Neural cell (in vitro differentiated cells): Measurements from ENCODE around the gene GLT8D2. TPM values are rescaled to one million over a fixed set of nuclear protein-coding genes. Genes with fewer than 3 reads are reported as not detected.

Experiments
- H2AFZ ChIP-seq: fragments of 200-600, 300-800 bp; sonication (generic), shearing (Covaris generic); 2 replicates; pipeline ENCODE4 v1.6.0; 2014; ENCODE audit warnings: low read depth, mild to moderate bottlenecking, antibody characterized with exemption, low read length, moderate library complexity
- H3F3A ChIP-seq: fragments of 200-600 bp; shearing (Covaris generic); 2 replicates; pipeline ENCODE4 v1.6.1; 2016; ENCODE audit warnings: mild to moderate bottlenecking, moderate library complexity, mixed read lengths, antibody characterized with exemption, low read length; ENCODE audit not compliant: insufficient read depth, poor library complexity, severe bottlenecking
- H3K27ac ChIP-seq: fragments of 200-600, 300-800 bp; sonication (generic), shearing (Covaris generic); 2 replicates; pipeline ENCODE4 v1.5.1; 2014; ENCODE audit warnings: mild to moderate bottlenecking, low read length, moderate library complexity
- H3K27me3 ChIP-seq: fragments of 300-800, 200-600 bp; sonication (generic), shearing (Covaris generic); 2 replicates; pipeline ENCODE4 v1.6.0; 2014; ENCODE audit warnings: mild to moderate bottlenecking, low read depth, low read length, moderate library complexity; ENCODE audit not compliant: insufficient read depth
- H3K36me3 ChIP-seq: fragments of 300-800, 200-600 bp; sonication (generic), shearing (Covaris generic); 2 replicates; pipeline ENCODE4 v1.5.1; 2014; ENCODE audit warnings: mild to moderate bottlenecking, antibody characterized with exemption, low read length, moderate library complexity; ENCODE audit not compliant: insufficient read depth
- H3K4me2 ChIP-seq: fragments of 300-800, 200-600 bp; sonication (generic), shearing (Covaris generic); 2 replicates; pipeline ENCODE4 v1.6.0; 2014; ENCODE audit warnings: mild to moderate bottlenecking, low read length
- H3K4me3 ChIP-seq: fragments of 300-800, 200-600 bp; sonication (generic), shearing (Covaris generic); 2 replicates; pipeline ENCODE4 v1.5.1; 2014; ENCODE audit warnings: mild to moderate bottlenecking, low read length, moderate library complexity
- H3K79me2 ChIP-seq: fragments of 200-600 bp; shearing (Covaris generic); replicated peaks from 2 replicates; pipeline ENCODE4 v1.6.0; 2014; ENCODE audit warnings: mild to moderate bottlenecking, low read length, moderate library complexity; ENCODE audit not compliant: insufficient read depth
- H3K9ac ChIP-seq: fragments of 300-800, 200-600 bp; sonication (generic), shearing (Covaris generic); 2 replicates; pipeline ENCODE4 v1.6.1; 2016; ENCODE audit warnings: mild to moderate bottlenecking, low read length, mixed read lengths
- H3K9me2 ChIP-seq: fragments of 200-600 bp; shearing (Covaris generic); 2 replicates; pipeline ENCODE4 v1.6.1; 2016; ENCODE audit warnings: mild to moderate bottlenecking, low read length, mixed read lengths; ENCODE audit not compliant: insufficient read depth
- H3K9me3 ChIP-seq: fragments of 200-600, 300-800 bp; sonication (generic), shearing (Covaris generic); 2 replicates; pipeline ENCODE4 v1.6.1; 2016; ENCODE audit warnings: mild to moderate bottlenecking, mixed run types, low read length, moderate library complexity, mixed read lengths
- H4K20me1 ChIP-seq: fragments of 200-600 bp; shearing (Covaris generic); 2 replicates; pipeline ENCODE4 v1.6.1; 2016; ENCODE audit warnings: mild to moderate bottlenecking, mixed run types; ENCODE audit not compliant: insufficient read depth
- EP300 ChIP-seq: fragments of 450-650 bp; conservative IDR thresholded peaks from 2 replicates; pipeline ENCODE4 v1.6.1; 2014; ENCODE audit warnings: antibody characterized with exemption, mild to moderate bottlenecking, moderate library complexity; ENCODE audit not compliant: poor library complexity, severe bottlenecking
- EZH2 ChIP-seq: fragments of 200-600, 300-800 bp; shearing (Covaris generic), sonication (generic); IDR thresholded peaks from 2 replicates; pipeline ENCODE4 v1.6.1; 2014; ENCODE audit warnings: antibody characterized with exemption, low read length, borderline replicate concordance, mild to moderate bottlenecking; ENCODE audit not compliant: insufficient read depth, poor library complexity, severe bottlenecking
- MXI1 ChIP-seq: fragments of 450-650 bp; conservative IDR thresholded peaks from 2 replicates; pipeline ENCODE4 v1.6.1; 2014; ENCODE audit warnings: antibody characterized with exemption, mild to moderate bottlenecking; ENCODE audit not compliant: poor library complexity, severe bottlenecking
- POLR2AphosphoS5 ChIP-seq: IDR thresholded peaks from 2 replicates; pipeline ENCODE4 v1.6.1; 2012
- RAD21 ChIP-seq: fragments of 450-650 bp; conservative IDR thresholded peaks from 2 replicates; pipeline ENCODE4 v1.6.1; 2014; ENCODE audit warnings: antibody characterized with exemption, mild to moderate bottlenecking, moderate library complexity
- SMC3 ChIP-seq: fragments of 450-650 bp; conservative IDR thresholded peaks from 2 replicates; pipeline ENCODE4 v1.6.1; 2014; ENCODE audit warnings: antibody characterized with exemption, mild to moderate bottlenecking, moderate library complexity; ENCODE audit not compliant: poor library complexity
- TAF1 ChIP-seq: IDR thresholded peaks from 2 replicates; pipeline ENCODE4 v1.6.1; 2012; ENCODE audit warnings: low read depth
- polyA plus RNA-seq: library from polyadenylated mRNA; depleted of rRNA; stranded (reverse); fragments of >200 nt; gene quantifications from 2 replicates; pipeline ENCODE4 v1.2.3, GENCODE V29; 2014
- TF ChIP-seq, protein P1 (sequence below): IDR thresholded peaks from 2 replicates; pipeline ENCODE4 v1.6.1; 2012; ENCODE audit warnings: borderline replicate concordance
- TF ChIP-seq, protein P2 (sequence below): fragments of 450-650 bp; IDR thresholded peaks from 2 replicates; pipeline ENCODE4 v1.5.1; 2014; ENCODE audit warnings: antibody characterized with exemption, mild to moderate bottlenecking, moderate library complexity; ENCODE audit not compliant: poor library complexity, severe bottlenecking

Gene GLT8D2
- polyA plus RNA-seq, 1 donor from 2014 or later = 8.3 TPM

DNA sequence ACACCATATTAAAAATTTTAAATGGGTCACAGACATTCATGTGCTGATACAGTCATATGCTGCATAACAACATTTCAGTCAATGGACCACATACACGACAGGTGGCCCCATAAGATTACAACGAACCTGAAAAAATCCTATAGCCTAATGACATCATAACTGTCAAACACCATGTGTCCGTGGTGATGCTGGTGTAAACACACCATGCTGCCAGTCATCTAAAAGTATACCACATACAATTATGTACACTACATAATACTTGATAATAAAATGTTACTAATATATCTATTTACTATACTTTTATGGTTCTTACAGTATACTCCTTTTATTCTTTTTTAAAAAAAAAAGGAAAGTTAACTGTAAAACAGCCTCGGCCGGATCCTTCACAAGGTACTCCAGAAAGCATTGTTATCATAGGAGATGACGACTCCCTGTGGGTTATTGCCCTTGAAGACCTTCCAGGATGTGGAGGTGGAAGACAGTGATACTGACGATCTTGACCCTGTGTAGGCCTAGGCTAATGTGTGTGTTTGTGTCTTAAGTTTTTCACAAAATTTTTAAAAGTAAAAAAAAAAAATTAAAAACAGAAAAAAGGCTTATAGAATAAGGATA is 89.3 kb downstream of the GLT8D2 start:
- H3K9me2 ChIP-seq = no peaks in the 10 kb centered on the region
- no peaks in the 10 kb centered on the region for H3K9me3 ChIP-seq
- H3K27me3 ChIP-seq = no peaks in the 10 kb centered on the region
- H2AFZ ChIP-seq = no peak overlapping the region
- no peak overlapping the region for H3K9ac ChIP-seq
- no peak overlapping the region for H3K4me2 ChIP-seq
- TF ChIP-seq, protein P1, sequence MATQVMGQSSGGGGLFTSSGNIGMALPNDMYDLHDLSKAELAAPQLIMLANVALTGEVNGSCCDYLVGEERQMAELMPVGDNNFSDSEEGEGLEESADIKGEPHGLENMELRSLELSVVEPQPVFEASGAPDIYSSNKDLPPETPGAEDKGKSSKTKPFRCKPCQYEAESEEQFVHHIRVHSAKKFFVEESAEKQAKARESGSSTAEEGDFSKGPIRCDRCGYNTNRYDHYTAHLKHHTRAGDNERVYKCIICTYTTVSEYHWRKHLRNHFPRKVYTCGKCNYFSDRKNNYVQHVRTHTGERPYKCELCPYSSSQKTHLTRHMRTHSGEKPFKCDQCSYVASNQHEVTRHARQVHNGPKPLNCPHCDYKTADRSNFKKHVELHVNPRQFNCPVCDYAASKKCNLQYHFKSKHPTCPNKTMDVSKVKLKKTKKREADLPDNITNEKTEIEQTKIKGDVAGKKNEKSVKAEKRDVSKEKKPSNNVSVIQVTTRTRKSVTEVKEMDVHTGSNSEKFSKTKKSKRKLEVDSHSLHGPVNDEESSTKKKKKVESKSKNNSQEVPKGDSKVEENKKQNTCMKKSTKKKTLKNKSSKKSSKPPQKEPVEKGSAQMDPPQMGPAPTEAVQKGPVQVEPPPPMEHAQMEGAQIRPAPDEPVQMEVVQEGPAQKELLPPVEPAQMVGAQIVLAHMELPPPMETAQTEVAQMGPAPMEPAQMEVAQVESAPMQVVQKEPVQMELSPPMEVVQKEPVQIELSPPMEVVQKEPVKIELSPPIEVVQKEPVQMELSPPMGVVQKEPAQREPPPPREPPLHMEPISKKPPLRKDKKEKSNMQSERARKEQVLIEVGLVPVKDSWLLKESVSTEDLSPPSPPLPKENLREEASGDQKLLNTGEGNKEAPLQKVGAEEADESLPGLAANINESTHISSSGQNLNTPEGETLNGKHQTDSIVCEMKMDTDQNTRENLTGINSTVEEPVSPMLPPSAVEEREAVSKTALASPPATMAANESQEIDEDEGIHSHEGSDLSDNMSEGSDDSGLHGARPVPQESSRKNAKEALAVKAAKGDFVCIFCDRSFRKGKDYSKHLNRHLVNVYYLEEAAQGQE = no peak
- TF ChIP-seq RAD21 (no peak), EZH2 (no peak), POLR2AphosphoS5 (no peak), MXI1 (no peak), TAF1 (no peak), EP300 (no peak), SMC3 (no peak)
- TF ChIP-seq, protein P2, sequence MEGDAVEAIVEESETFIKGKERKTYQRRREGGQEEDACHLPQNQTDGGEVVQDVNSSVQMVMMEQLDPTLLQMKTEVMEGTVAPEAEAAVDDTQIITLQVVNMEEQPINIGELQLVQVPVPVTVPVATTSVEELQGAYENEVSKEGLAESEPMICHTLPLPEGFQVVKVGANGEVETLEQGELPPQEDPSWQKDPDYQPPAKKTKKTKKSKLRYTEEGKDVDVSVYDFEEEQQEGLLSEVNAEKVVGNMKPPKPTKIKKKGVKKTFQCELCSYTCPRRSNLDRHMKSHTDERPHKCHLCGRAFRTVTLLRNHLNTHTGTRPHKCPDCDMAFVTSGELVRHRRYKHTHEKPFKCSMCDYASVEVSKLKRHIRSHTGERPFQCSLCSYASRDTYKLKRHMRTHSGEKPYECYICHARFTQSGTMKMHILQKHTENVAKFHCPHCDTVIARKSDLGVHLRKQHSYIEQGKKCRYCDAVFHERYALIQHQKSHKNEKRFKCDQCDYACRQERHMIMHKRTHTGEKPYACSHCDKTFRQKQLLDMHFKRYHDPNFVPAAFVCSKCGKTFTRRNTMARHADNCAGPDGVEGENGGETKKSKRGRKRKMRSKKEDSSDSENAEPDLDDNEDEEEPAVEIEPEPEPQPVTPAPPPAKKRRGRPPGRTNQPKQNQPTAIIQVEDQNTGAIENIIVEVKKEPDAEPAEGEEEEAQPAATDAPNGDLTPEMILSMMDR = no peak
- no peak overlapping the region for H3K27ac ChIP-seq
- H3F3A ChIP-seq = peaks cover 3% of the 10 kb centered on the region
- H3K79me2 ChIP-seq = peaks cover 22% of the 10 kb centered on the region
- no peak overlapping the region for H3K4me3 ChIP-seq
- no peaks in the 10 kb centered on the region for H4K20me1 ChIP-seq
- H3K36me3 ChIP-seq = no peaks in the 10 kb centered on the region

DNA sequence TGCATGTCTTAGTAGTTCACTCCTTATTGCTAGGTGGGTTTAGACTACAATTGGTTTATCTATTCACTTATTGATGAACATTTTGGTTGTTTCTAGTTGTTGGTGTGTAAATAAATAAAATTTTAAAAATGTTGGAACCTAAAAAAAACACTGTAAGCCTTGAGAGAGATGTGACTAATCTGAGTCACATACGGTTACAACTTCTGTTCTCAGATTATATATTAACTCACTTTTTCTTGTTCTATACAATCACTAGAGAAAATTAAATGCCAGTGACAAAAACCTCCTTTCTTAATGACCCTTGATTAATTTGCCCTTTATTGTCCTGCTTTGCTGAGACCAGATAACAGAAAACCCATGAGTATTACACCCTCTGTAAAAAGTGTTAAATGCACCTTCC is 91.4 kb downstream of the GLT8D2 start:
- H3K4me2 ChIP-seq = no peak overlapping the region
- no peaks in the 10 kb centered on the region for H3K27me3 ChIP-seq
- H4K20me1 ChIP-seq = no peaks in the 10 kb centered on the region
- H2AFZ ChIP-seq = no peak overlapping the region
- H3K36me3 ChIP-seq = no peaks in the 10 kb centered on the region
- TF ChIP-seq EZH2 (no peak), TAF1 (no peak), EP300 (no peak), SMC3 (no peak), POLR2AphosphoS5 (no peak)
- TF ChIP-seq, protein P2 = no peak
- TF ChIP-seq, protein P1 = no peak
- no peaks in the 10 kb centered on the region for H3K9me3 ChIP-seq
- H3F3A ChIP-seq = peaks cover 3% of the 10 kb centered on the region
- H3K79me2 ChIP-seq = peaks cover 21% of the 10 kb centered on the region
- no peak overlapping the region for H3K9ac ChIP-seq
- no peak overlapping the region for H3K4me3 ChIP-seq
- H3K27ac ChIP-seq = no peak overlapping the region
- H3K9me2 ChIP-seq = no peaks in the 10 kb centered on the region
